Gastrocnemius medialis (tissue), 4 donors: ENCODE results near the gene ARHGDIA.

Experiments
- POLR2A ChIP-seq, 2 donors: fragments of 450-650 bp; IDR thresholded peaks; one replicate each; pipeline ENCODE4 v1.6.1; 2017; ENCODE audit warnings: antibody characterized with exemption in 2 of 2, mild to moderate bottlenecking in 2 of 2, moderate library complexity in 2 of 2
- TF ChIP-seq, protein P1 (sequence below), 5 experiments: fragments of 450-650 bp in 3 of 5; fragments of 200-600 bp in 2 of 5; sonication (generic) in 2 of 5; IDR thresholded peaks in 4 of 5; conservative IDR thresholded peaks in 1 of 5; 1 replicate in 4 of 5; 2 replicates in 1 of 5; pipeline ENCODE4 v1.5.1; 2016 to 2019; ENCODE audit warnings: antibody characterized with exemption in 5 of 5, mild to moderate bottlenecking in 3 of 5, moderate library complexity in 3 of 5

DNA sequence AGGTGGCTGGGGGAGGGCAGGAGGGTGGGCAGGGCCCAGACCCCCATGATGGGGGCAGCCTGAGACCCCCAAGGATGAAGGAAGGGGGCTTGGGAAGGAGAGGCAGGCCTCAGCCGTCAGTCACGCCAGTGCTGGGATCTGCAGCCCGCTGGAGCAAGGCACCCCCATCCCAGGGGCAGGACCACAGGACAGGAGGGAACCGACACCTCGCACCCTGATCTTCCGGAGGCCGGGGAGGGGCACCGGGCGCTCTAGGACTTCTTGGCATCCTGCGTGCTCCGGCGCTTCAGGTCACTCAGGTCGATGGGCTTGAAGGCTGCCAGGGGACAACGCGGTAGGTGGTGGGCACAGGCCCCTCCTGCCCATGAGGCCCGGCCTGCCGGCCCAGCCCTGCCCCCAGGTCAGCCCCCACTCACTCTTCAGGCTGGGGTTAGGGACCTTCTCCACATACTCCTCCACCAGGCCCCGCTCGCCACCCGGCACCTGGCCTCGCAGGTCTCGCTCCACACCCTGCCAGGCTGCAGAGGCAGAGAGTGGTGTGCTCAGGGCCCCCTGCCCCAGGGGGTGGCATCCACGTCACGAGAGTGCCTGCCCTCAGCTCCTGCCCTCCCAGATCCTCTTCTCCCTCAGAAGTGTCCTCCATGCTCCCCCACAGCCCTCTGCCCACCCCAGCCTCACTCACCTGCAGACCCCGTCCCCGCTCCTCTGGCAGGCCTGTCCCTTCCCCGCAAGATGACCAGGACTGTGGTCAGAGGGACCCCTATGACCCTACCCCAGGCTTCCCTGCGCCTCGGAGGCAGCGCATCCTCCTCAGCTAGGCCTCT, 47.9 kb downstream of the ARHGDIA start:
- TF ChIP-seq, protein P1, sequence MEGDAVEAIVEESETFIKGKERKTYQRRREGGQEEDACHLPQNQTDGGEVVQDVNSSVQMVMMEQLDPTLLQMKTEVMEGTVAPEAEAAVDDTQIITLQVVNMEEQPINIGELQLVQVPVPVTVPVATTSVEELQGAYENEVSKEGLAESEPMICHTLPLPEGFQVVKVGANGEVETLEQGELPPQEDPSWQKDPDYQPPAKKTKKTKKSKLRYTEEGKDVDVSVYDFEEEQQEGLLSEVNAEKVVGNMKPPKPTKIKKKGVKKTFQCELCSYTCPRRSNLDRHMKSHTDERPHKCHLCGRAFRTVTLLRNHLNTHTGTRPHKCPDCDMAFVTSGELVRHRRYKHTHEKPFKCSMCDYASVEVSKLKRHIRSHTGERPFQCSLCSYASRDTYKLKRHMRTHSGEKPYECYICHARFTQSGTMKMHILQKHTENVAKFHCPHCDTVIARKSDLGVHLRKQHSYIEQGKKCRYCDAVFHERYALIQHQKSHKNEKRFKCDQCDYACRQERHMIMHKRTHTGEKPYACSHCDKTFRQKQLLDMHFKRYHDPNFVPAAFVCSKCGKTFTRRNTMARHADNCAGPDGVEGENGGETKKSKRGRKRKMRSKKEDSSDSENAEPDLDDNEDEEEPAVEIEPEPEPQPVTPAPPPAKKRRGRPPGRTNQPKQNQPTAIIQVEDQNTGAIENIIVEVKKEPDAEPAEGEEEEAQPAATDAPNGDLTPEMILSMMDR (IDR thresholded peaks at IDR 0.05 in 4 of 5, conservative IDR thresholded peaks at IDR 0.05 in 1 of 5), result no peak
- no peak for TF ChIP-seq POLR2A (IDR thresholded peaks at IDR 0.05)
